Measurements from ENCODE around the gene TRAPPC3. TPM values are rescaled to one million over a fixed set of nuclear protein-coding genes. Genes with fewer than 3 reads are reported as not detected.

TRAPPC3 gene
- total RNA-seq, 1 experiment from 2014 or later: 98.7 TPM

DNA sequence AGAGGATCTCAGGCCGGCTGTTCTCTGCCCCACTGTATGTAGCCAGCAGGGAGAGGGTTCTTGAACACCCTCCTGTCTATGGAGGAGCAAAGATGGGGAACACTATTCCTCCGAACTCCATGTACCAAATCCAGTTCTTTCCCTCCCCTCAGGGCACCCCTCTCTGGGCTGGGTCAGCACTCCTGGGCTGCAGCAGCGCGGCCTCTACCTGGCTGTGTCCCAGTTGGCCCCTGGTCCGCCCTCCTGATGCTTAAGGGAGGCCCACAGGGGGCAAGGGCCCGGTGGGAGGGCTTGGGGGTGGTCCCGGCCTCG is 61.1 kb downstream of the TRAPPC3 start:
- TF ChIP-seq TCF7L2 (IDR thresholded peaks at IDR 0.05; ENCODE audit: low read depth, low read length) (no peak), POLR2AphosphoS5 (IDR thresholded peaks at IDR 0.05; ENCODE audit: low read depth, low read length) (no peak)
- DNase-seq (ENCODE audit: low read depth, low spot score): no peak
- Histone ChIP-seq H3K36me3 (ENCODE audit: control insufficient read depth, insufficient read depth, low read length) (peaks cover 11% of the 10 kb centered on the region), H3K4me3 (ENCODE audit: low read depth in 2 of 2, low read length in 2 of 2) (peak overlapping the region; percentile 97 to 99), H3K4me1 (ENCODE audit: control insufficient read depth, insufficient read depth, low read length) (no peaks in the 10 kb centered on the region; the same call in 1 of the 2 replicates), H3K27ac (ENCODE audit: low read length) (peak overlapping the region; percentile 82), H3K27me3 (ENCODE audit: control insufficient read depth, insufficient read depth, low read length) (no peaks in the 10 kb centered on the region), H3K9me3 (ENCODE audit: control insufficient read depth, insufficient read depth, low read depth, low read length) (no peaks in the 10 kb centered on the region)
- CTCF ChIA-PET: interaction anchor here (0.7 kb wide), 1 partner anchor 30 kb away, joined by 6 read pairs; no protein-coding TSS in a partner anchor
- intact Hi-C loops (cut with micrococcal nuclease; ENCODE audit: unreplicated experiment): no loop called here
- BruUV-seq (replicated peaks): no TSS peak
- POLR2A ChIA-PET: no interaction called here
- peak; percentile 10; the same call in 1 of the 2 replicates for ATAC-seq
- in situ Hi-C loops (cut with HindIII; ENCODE audit: low pct_unique_long_range_greater_than_20kb, low sequenced_read_pairs): no loop called here

DNA sequence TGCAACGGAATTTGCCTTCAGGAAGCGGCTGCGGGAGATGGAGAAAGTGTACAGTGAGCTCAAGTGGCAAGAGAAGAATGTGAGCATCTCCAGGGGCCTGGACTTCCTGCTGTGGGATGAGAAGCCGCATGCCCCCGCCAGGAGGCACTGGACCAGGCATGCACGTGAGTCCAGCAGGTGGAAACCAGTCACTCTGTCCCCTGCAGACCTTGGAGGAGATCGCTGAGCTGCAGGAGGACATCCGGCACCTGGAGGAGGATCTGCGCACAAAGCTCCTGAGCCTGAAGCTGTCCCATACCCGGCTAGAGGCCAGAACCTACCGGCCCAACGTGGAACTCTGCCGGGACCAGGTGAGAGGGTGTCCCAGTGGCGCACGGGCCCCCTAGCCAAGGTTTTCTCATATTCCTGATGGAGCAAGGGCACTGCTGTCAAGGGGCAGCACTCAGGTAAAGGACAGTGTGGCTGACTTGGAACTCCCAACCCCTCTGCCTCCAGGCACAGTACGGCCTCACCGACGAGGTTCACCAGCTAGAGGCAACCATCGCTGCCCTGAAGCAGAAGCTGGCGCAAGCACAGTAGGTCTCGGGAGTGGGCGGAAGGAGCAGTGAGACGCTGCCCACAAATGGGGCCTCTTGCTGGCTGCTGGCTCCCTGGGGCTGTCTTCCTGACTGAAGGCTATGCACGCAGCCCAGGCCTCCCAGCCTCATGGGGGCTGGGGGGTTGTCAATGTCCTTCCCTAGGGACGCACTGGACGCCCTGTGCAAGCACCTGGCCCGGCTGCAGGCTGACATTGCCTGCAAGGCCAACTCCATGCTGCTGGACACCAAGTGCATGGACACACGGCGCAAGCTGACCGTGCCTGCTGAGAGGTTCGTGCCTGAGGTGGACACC is 61.8 kb downstream of the TRAPPC3 start:
- peaks cover 7% of the 10 kb centered on the region for H3K36me3 ChIP-seq (ENCODE audit: control insufficient read depth, insufficient read depth, low read length)
- H3K27ac ChIP-seq (ENCODE audit: low read length): no peak overlapping the region; the same call in 1 of the 2 replicates
- CTCF ChIA-PET: interaction anchor here (0.7 to 1.4 kb wide), 2 partner anchors 31 to 53 kb away, joined by 3 to 6 read pairs; no protein-coding TSS in a partner anchor
- TF ChIP-seq POLR2AphosphoS5 (IDR thresholded peaks at IDR 0.05; ENCODE audit: low read depth, low read length): no peak
- TF ChIP-seq TCF7L2 (IDR thresholded peaks at IDR 0.05; ENCODE audit: low read depth, low read length): no peak
- TF ChIP-seq, protein P1, sequence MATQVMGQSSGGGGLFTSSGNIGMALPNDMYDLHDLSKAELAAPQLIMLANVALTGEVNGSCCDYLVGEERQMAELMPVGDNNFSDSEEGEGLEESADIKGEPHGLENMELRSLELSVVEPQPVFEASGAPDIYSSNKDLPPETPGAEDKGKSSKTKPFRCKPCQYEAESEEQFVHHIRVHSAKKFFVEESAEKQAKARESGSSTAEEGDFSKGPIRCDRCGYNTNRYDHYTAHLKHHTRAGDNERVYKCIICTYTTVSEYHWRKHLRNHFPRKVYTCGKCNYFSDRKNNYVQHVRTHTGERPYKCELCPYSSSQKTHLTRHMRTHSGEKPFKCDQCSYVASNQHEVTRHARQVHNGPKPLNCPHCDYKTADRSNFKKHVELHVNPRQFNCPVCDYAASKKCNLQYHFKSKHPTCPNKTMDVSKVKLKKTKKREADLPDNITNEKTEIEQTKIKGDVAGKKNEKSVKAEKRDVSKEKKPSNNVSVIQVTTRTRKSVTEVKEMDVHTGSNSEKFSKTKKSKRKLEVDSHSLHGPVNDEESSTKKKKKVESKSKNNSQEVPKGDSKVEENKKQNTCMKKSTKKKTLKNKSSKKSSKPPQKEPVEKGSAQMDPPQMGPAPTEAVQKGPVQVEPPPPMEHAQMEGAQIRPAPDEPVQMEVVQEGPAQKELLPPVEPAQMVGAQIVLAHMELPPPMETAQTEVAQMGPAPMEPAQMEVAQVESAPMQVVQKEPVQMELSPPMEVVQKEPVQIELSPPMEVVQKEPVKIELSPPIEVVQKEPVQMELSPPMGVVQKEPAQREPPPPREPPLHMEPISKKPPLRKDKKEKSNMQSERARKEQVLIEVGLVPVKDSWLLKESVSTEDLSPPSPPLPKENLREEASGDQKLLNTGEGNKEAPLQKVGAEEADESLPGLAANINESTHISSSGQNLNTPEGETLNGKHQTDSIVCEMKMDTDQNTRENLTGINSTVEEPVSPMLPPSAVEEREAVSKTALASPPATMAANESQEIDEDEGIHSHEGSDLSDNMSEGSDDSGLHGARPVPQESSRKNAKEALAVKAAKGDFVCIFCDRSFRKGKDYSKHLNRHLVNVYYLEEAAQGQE (IDR thresholded peaks at IDR 0.05; ENCODE audit: insufficient read depth in 1 of 2, low read depth in 2 of 2, low read length in 1 of 2): no peak
- no peak for TF ChIP-seq SIN3A (IDR thresholded peaks at IDR 0.05; ENCODE audit: borderline replicate concordance, insufficient read depth, low read depth, low read length)
- TF ChIP-seq, protein P2, sequence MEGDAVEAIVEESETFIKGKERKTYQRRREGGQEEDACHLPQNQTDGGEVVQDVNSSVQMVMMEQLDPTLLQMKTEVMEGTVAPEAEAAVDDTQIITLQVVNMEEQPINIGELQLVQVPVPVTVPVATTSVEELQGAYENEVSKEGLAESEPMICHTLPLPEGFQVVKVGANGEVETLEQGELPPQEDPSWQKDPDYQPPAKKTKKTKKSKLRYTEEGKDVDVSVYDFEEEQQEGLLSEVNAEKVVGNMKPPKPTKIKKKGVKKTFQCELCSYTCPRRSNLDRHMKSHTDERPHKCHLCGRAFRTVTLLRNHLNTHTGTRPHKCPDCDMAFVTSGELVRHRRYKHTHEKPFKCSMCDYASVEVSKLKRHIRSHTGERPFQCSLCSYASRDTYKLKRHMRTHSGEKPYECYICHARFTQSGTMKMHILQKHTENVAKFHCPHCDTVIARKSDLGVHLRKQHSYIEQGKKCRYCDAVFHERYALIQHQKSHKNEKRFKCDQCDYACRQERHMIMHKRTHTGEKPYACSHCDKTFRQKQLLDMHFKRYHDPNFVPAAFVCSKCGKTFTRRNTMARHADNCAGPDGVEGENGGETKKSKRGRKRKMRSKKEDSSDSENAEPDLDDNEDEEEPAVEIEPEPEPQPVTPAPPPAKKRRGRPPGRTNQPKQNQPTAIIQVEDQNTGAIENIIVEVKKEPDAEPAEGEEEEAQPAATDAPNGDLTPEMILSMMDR (IDR thresholded peaks at IDR 0.05): no peak
- no peaks in the 10 kb centered on the region; the same call in 1 of the 2 replicates for H3K4me1 ChIP-seq (ENCODE audit: control insufficient read depth, insufficient read depth, low read length)
- no peaks in the 10 kb centered on the region for H3K27me3 ChIP-seq (ENCODE audit: control insufficient read depth, insufficient read depth, low read length)
- no peak overlapping the region for H3K4me3 ChIP-seq (ENCODE audit: low read depth in 2 of 2, low read length in 2 of 2)
- in situ Hi-C loops (cut with HindIII; ENCODE audit: low pct_unique_long_range_greater_than_20kb, low sequenced_read_pairs): no loop called here
- no peak for DNase-seq (ENCODE audit: low read depth, low spot score)
- intact Hi-C loops (cut with micrococcal nuclease; ENCODE audit: unreplicated experiment): no loop called here
- no peaks in the 10 kb centered on the region for H3K9me3 ChIP-seq (ENCODE audit: control insufficient read depth, insufficient read depth, low read depth, low read length)
- ATAC-seq: no peak
- POLR2A ChIA-PET: interaction anchor here (0.5 kb wide), 1 partner anchor 63 kb away, joined by 3 read pairs; no protein-coding TSS in a partner anchor
- no TSS peak for BruUV-seq (replicated peaks)

Other genes with a start within 250 kb of the TRAPPC3 start
- 39.4 TPM for gene AGO3, start 218.4 kb downstream of the TRAPPC3 start, total RNA-seq (2021; ENCODE audit: unreplicated experiment)
- 0.23 TPM for gene TEKT2, start 65.4 kb downstream of the TRAPPC3 start, total RNA-seq (2021; ENCODE audit: unreplicated experiment)
- gene ADPRS, start 60.6 kb downstream of the TRAPPC3 start, total RNA-seq (2021; ENCODE audit: unreplicated experiment): 32.2 TPM
- 1.2 TPM for gene COL8A2, start 24.3 kb downstream of the TRAPPC3 start, total RNA-seq (2021; ENCODE audit: unreplicated experiment)
- gene MAP7D1, start 6.7 kb upstream of the TRAPPC3 start, total RNA-seq (2021; ENCODE audit: unreplicated experiment): 212 TPM
- 114 TPM for gene THRAP3, start 75.0 kb upstream of the TRAPPC3 start, total RNA-seq (2021; ENCODE audit: unreplicated experiment)
- 18.9 TPM for gene SH3D21, start 156.9 kb upstream of the TRAPPC3 start, total RNA-seq (2021; ENCODE audit: unreplicated experiment)
- 79.0 TPM for gene EVA1B, start 174.2 kb upstream of the TRAPPC3 start, total RNA-seq (2021; ENCODE audit: unreplicated experiment)
- gene STK40, start 236.4 kb upstream of the TRAPPC3 start, total RNA-seq (2021; ENCODE audit: unreplicated experiment): 49.6 TPM
- 53.7 TPM for gene LSM10, start 248.4 kb upstream of the TRAPPC3 start, total RNA-seq (2021; ENCODE audit: unreplicated experiment)